OCI-M2 (cell line): ENCODE measurements around the gene BMAL1.

Experiments used
- DNase-seq: peaks from one replicate; lab custom pipeline; 2025; ENCODE audit not compliant: unreplicated experiment; lab: John Stamatoyannopoulos, UW

BMAL1 gene

DNA sequence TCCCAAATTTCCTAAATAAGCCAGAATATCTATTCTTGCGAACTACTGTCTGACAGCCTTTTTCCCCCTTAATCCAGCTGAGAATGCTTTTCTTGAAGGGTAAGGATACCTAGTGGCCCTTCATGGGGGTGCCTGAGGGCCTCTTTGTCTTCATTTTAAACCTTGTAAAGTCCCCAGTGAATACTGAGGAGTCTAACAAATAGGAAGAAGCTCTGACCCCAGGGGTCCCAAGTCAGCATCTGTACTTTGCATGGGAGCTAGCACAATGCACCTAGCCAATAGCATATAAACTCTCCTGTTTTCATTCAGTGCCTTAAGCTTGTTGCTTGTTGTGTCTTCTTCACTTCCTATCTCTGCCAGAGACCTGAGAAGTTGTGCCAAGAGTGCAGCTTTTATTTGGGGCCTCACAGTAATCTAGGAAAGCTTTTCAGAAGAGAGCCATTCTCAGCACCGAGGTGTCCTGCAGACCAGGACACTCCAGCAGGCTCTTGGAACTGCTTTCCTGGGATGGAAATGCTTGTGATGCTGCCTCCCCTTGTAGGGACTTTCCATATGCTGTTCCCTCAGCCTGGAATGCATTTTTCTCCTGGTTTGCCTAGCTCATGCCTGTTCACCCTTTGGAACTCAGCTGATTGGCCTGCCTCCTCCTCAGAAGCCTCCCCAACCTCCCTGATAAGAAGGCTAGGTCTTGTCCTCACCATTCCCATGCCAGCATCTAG, 37.2 kb downstream of the BMAL1 start:
- DNase-seq, result no peak

- DNase-seq, result no peak
These were observed 38.2 kb downstream of the BMAL1 start for GRCh38 chr11:13315517-13316432.

DNA sequence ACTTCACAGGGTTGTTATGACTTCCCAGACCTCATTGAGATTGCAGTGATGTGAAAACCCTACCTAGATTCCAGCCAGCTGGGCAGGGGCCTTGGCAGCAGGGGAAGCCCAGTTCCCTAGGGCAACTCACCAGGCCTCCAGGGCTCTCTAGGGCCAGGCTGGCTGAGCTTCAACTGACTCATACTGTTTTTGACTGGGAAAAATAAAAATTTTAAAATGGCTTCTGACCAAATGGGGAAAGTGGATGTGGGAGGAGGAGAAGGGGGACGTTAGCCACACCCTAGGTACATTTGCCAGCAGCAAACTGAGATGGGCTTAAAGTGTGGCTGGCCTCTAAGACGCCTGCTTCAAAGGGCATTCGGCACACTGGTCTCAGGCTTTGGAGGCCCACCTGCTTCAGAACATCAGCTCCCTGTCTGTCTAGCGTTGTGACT, 39.0 kb downstream of the BMAL1 start:
- no peak for DNase-seq

DNA sequence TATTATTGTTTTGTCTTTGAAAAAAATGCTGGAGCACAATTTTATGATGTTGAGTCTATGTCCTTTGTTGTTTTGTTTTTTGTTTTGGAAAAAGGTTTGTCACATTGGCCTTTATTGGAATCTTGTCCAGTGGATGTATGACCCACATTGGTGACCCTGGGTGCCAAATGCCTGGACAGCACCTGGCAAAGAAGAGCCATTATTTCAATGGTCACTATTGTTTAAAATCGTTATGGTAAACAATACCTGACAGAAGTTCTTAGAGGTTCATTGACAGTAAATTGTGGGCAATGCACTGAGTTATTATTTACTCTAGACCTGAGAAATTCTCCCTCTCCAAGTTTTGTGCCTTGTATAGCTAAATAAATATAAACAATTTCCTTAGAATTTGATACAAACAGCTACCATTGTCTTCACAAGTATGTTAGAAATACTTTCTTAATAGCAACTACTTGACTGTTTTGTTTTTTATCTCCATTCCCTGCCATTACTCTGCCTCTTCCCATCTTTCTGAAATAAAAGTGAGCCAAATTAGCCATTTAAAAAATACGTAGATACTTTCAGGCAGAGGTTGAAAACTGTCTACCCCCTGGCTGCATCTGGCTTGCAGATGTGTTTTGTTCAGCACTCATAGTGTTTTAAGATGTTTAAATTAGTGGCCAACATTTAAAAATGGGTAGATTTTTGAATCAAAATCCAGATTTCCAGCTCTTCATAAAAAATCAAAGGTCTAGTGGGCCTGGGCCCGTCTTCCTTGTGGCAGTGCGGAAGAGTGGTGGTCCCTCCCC, 39.9 kb downstream of the BMAL1 start:
- no peak for DNase-seq

DNA sequence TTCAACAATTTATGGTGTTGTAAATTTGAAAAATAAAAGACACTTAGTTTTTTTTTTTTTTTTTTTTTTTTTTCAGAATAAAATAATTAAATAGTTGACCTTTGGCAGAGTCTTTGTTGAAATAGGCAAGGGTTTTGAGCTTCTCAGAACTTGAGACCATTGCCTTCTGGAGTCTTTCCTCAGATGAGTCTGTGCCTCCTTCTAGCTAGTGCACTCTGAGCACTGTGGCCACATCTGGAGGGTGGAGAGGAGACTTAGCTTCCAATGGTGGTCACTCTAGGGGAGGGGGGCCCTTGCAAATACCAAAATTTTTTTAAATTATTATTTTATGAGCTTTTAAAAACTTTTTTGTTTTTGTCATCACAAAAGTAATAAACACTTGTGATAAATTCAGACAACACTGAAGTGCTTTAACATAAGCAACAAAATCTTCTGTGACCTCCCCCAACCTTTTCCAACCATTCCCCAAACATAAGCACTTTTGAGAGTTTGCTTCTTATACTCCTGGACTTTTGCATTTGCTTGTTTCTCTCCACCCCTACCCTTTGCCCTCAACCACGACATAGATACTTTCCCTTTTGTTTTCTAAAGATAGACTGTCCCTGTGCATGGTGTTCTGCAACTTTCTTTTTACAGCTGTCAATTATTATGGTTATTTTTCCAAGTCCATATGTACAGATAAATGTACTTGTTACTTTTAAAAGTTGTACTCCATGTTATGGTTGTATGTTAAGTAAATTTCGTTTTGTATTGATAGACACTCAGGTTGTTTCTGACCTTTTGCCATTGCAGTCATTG, 41.1 kb downstream of the BMAL1 start:
- no peak for DNase-seq

DNA sequence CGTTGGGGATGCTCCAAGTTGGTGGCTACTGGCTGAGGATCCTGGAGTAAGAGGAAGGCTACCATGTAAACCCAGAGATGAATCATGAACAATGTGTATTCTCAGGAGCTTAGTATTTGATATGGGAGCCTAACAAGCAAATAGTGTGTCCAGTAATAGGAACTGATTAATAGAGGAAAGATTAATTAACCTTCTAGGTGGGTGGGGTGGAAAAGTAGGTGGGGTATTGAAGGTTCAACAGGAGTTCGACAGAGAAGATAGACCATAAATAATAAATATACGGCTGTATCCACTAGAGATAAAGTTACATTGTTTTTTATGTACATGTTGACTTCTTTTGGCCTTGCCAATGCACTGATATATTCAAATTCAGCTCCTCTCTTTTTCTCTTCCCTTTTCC, 43.1 kb downstream of the BMAL1 start:
- DNase-seq, result no peak

DNA sequence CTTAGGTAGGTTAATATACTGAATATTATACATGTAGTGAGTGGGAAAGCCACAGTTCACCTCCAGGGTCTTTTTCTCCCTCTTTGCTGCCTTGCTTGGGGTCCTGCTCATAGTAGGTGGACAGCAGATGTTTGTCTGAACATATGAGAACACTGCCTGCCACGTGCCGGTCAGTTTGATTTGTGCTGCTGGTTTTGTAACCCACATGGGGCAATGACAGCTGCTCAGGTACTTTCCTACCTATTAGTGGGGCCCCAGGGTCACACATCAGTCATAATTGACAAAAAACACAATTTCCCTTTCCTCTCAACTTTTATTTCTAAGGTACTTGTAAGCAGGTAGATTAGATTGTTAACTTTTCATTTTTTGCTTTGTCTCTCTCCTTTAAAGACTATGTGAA, 43.8 kb downstream of the BMAL1 start:
- no peak for DNase-seq

DNA sequence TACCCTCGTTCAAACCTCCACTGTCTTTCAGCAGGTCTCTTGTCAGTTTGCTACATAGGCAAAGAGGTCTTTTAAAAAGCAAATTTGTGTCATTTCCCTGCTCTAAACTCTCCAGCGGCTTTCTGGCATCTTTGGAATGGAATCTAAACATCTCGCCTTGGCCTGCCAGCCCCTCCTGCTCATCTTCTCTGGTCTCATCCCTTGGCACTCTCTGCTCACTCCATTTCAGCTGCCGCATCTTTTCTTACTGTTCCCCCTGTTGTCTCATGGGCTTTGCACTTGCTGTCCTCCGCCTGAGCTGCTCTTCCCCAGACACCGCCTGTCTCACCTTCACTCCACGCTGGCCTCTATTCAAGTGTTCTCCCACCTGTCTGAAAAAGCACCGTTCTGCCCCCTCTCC, 46.6 kb downstream of the BMAL1 start:
- no peak for DNase-seq

GRCh38 chr11:13324709-13325108, 47.1 kb downstream of the BMAL1 start:
- no peak for DNase-seq

DNA sequence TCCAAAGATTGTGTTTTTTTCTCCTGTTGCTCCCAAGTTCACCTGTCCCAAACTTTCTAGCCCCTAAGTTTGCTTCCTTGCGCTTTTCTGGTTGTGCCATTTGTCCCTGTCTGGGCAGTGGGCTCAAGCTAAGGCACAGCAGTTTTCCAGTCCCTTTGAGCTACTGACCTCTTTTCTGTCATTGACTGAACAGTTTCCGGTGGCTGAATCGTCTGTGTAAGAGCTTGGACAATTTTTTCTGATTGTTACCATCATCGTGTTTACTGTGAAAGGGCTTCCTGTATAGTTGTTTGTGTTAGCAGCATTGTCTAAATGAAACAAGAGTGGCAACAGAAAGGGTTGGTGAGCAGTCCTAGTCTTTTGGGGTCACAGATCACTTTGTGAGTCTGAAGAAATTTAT, 49.8 kb downstream of the BMAL1 start:
- DNase-seq, result no peak

DNA sequence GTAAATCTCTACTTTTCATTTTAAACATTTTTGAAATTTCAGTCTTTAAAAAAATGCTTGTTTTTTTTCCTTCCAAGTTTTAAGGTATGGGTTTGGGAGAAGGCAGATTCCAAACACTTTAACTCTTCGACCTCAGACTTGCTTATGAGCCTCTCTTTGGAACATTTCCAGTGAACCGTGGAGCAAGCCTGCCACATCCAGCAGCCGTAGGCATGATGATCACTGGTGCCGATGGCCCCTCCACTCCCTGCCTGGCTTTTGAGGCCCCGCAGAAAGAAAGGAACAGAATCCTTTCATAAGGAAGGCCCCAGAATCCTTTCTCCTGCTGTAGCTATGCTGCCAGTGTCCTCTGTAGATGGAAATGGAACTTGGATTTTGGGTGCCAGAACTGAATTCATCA, 50.7 kb downstream of the BMAL1 start:
- DNase-seq, result no peak

GRCh38 chr11:13329670-13330356, 52.2 kb downstream of the BMAL1 start:
- no peak for DNase-seq

DNA sequence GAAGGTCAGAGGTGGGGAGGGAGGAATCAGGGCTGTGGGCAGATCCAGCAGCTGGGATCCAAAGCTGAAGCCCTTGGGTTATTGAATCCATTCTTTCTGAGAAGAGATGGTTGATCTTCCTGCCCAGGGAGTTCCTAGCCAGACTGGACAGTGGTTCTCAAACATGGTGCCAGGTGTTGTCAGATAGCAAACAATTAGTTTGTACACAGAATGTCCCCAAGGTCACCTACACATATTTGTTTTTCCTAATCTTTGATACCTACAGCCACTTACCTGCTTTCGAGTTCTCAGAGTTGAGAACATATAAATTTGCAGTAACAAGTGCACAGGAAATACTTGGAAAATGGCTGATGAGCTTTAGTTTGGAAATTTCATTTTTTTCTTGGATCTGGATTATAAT, 54.5 kb downstream of the BMAL1 start:
- no peak for DNase-seq

DNA sequence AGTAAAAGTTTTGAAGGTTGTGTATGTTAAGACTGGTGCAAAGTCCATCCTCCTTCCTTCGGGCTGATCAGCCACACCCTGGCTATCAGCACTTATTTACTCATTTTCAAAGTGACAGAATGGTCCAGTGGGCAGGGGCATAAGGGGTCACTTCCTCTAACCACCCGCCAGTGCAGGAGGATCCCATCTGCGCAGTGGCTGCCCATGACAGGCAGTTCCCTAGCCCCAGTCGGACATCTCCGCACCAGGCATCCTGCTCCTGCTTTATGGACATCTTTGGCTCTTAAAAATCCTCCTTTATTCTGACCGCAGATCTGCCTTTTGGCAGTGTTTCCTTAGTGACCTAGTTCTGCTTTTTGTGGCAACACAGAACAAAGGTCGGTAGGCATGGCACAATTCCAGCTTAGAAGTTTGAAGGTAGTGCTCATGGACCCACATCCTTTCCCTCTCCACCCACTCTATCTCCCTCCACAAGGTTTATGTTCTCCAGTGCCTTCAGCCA, 55.9 kb downstream of the BMAL1 start:
- no peak for DNase-seq

- no peak for DNase-seq
These were observed 56.6 kb downstream of the BMAL1 start for GRCh38 chr11:13334034-13334786.

GRCh38 chr11:13335319-13335718, 57.7 kb downstream of the BMAL1 start:
- DNase-seq, result no peak

GRCh38 chr11:13336246-13336878, 58.8 kb downstream of the BMAL1 start:
- no peak for DNase-seq

DNA sequence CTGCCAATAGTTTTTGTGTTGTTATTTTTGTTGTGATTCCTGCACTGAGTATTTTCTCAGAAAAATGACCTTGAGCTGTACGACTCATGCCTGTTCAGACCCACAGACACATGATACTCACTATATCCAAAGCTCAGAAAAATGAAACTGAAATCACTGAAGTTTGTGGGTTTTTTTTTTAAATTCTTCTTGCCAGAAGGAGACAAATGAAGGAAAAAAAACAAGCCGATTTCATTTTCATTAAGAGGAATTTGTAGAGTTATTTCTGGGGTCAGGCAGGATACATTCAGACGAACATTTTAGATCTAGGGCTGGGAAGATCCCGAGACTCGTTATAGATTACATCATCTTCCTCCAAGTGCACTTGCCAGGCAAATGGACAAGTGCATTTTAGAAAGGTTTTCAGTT, 60.4 kb downstream of the BMAL1 start:
- DNase-seq, result no peak
